Breast epithelium (tissue), 4 donors: ENCODE measurements around the gene CNPPD1. TPM values are rescaled to one million over a fixed set of nuclear protein-coding genes. Genes with fewer than 3 reads are reported as not detected.

Experiments
- DNase-seq, 2 donors: peaks; one replicate each; pipeline ENCODE4 v3.0.0-alpha.2; 2019; ENCODE audit warnings: low spot score in 2 of 2
- H3K27ac ChIP-seq, 2 donors: fragments of 200-600 bp; sonication (generic) in 1 of 2; one replicate each; pipeline ENCODE4 v1.5.1; 2016 to 2019; ENCODE audit warnings: mild to moderate bottlenecking in 1 of 2
- H3K27me3 ChIP-seq, 2 donors: fragments of 200-600 bp; sonication (generic) in 1 of 2; one replicate each; pipeline versions ENCODE4 v1.5.1 to v1.6.0; 2017 to 2019; ENCODE audit warnings: control low read depth in 1 of 2, mild to moderate bottlenecking in 1 of 2
- H3K36me3 ChIP-seq: fragments of 200-600 bp; one replicate; pipeline ENCODE4 v1.5.1; 2019
- H3K4me1 ChIP-seq, 2 donors: fragments of 200-600 bp; sonication (generic); one replicate each; pipeline ENCODE4 v1.5.1; 2016 to 2019; ENCODE audit warnings: control low read depth in 1 of 2
- H3K4me3 ChIP-seq, 3 donors: fragments of 200-600 bp; sonication (generic); 1 replicate in 2 of 3; 2 replicates in 1 of 3; pipeline ENCODE4 v1.5.1; 2016 to 2019; ENCODE audit warnings: mild to moderate bottlenecking in 3 of 3, moderate library complexity in 2 of 3
- H3K9me3 ChIP-seq, 2 donors: fragments of 200-600 bp; sonication (generic) in 1 of 2; one replicate each; pipeline ENCODE4 v1.5.1; 2016 to 2019; ENCODE audit warnings: control low read depth in 1 of 2
- POLR2A ChIP-seq: fragments of 450-650 bp; IDR thresholded peaks from one replicate; pipeline ENCODE4 v1.6.1; 2016; ENCODE audit warnings: antibody characterized with exemption, mild to moderate bottlenecking, moderate library complexity
- POLR2AphosphoS5 ChIP-seq, 3 donors: sonication (generic); formaldehyde crosslinking; IDR thresholded peaks; one replicate each; pipeline ENCODE4 v1.6.1; 2017; ENCODE audit warnings: antibody characterized with exemption in 3 of 3
- intact Hi-C: fragments of 100-400 bp; cut with DNase I; formaldehyde crosslinking; loops from one replicate; pipeline ENCODE4 v1.15.1; 2023; ENCODE audit warnings: low total_unique reads
- total RNA-seq, 3 donors: library from RNA; depleted of rRNA; stranded (reverse); fragments of >200 nt; gene quantifications; one replicate each; pipeline ENCODE4 v1.1.0, GENCODE V29; 2016
- TF ChIP-seq, protein P1 (sequence below), 3 donors: fragments of 450-650 bp; IDR thresholded peaks; one replicate each; pipeline ENCODE4 v1.5.1; 2016 to 2017; ENCODE audit warnings: antibody characterized with exemption in 3 of 3, mild to moderate bottlenecking in 3 of 3, moderate library complexity in 3 of 3

The CNPPD1 gene
- total RNA-seq, 3 donors from 2014 or later: 37.0 to 60.3 (median 37.2) TPM

DNA sequence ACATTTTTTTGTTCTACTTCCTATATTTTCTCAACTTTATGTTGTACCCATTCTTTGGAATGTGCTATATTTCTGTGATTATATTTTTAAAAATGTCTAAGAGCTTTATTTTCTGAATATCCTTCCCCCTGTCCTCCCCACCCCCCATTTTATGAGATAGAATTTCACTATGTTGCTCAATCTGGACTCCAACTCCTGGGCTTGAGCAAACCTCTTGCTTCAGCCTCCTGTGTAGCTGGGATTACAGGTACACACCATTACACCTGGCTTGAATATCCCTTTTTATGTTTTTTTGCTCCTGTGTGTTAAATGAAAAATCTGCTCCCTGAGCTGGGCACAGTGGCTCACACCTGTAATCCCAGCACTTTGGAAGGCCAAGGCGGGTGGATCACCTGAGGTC lies 20.7 kb upstream of the CNPPD1 start:
- no peak for DNase-seq
- no peak overlapping the region for H3K4me3 ChIP-seq
- intact Hi-C loops: no loop called here
- no peaks in the 10 kb centered on the region for H3K27me3 ChIP-seq
- no peaks in the 10 kb centered on the region for H3K36me3 ChIP-seq
- H3K9me3 ChIP-seq: no peaks in the 10 kb centered on the region
- H3K4me1 ChIP-seq: no peaks in the 10 kb centered on the region
- TF ChIP-seq POLR2A: no peak
- TF ChIP-seq POLR2AphosphoS5 (IDR thresholded peaks at IDR 0.05): no peak
- TF ChIP-seq, protein P1, sequence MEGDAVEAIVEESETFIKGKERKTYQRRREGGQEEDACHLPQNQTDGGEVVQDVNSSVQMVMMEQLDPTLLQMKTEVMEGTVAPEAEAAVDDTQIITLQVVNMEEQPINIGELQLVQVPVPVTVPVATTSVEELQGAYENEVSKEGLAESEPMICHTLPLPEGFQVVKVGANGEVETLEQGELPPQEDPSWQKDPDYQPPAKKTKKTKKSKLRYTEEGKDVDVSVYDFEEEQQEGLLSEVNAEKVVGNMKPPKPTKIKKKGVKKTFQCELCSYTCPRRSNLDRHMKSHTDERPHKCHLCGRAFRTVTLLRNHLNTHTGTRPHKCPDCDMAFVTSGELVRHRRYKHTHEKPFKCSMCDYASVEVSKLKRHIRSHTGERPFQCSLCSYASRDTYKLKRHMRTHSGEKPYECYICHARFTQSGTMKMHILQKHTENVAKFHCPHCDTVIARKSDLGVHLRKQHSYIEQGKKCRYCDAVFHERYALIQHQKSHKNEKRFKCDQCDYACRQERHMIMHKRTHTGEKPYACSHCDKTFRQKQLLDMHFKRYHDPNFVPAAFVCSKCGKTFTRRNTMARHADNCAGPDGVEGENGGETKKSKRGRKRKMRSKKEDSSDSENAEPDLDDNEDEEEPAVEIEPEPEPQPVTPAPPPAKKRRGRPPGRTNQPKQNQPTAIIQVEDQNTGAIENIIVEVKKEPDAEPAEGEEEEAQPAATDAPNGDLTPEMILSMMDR (IDR thresholded peaks at IDR 0.05): no peak
- H3K27ac ChIP-seq: no peak overlapping the region

DNA sequence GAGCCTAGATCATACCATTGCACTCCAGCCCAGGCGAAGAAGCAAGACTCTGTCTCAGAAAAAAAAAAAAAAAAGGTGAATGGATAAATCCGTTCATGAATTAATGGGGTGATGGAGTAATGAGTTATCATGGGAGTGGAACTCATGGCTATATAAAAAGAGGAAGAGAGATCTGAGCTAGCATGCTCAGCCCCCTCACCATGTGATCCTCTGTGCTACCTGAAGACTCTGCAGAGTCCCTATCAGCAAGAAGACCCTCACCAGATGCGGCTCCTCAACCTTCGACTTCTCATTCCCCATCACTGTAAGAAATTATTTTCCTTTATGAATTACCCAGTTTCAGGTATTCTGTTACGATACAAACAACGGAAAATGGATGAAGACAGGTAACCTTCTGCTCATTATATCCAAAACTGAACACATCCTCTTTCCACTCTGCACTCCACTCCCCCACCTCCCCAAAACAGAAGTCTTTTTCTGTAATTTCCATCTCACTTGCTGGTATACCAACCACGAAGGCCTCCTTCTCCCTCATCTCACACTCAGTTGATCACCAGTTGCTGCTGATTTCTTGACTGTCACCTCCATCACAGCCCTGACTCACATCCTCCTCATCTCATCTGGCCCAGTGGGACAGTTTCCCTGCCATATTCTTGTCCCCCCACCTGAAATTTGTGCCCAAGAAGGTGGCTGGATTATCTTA lies 10.2 kb upstream of the CNPPD1 start:
- DNase-seq: no peak
- no peaks in the 10 kb centered on the region for H3K9me3 ChIP-seq
- H3K4me1 ChIP-seq: no peaks in the 10 kb centered on the region
- H3K36me3 ChIP-seq: peaks cover 7% of the 10 kb centered on the region
- TF ChIP-seq POLR2AphosphoS5 (IDR thresholded peaks at IDR 0.05): no peak
- TF ChIP-seq, protein P1 (IDR thresholded peaks at IDR 0.05): no peak
- TF ChIP-seq POLR2A: no peak
- intact Hi-C loops: no loop called here
- H3K27me3 ChIP-seq: no peaks in the 10 kb centered on the region
- H3K27ac ChIP-seq: no peak overlapping the region
- no peak overlapping the region for H3K4me3 ChIP-seq

DNA sequence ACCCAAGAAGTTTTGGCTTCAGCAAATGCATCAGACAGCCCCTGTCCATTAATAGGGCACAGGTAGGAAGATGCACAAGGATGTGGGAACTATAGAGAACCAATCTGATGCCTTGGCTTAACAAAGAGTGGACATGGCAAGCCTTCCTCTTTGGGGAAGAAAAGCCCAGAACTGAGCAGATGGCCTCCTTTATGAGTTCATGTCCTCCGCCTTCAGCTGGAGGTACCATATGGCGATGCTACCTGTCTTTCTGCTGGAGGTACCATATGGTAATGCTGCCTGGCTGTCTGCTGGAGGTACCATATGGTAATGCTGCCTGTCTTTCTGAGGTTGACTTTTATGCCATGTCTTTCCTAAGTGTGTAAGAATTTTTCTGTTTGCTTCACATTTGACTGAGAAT lies 7.4 kb upstream of the CNPPD1 start:
- H3K36me3 ChIP-seq: peaks cover 7% of the 10 kb centered on the region
- H3K27me3 ChIP-seq: no peaks in the 10 kb centered on the region
- intact Hi-C loops: no loop called here
- DNase-seq: no peak
- peaks cover 0 to 6% of the 10 kb centered on the region in 2 donors for H3K4me1 ChIP-seq
- no peak overlapping the region for H3K27ac ChIP-seq
- TF ChIP-seq POLR2A: no peak
- no peak for TF ChIP-seq POLR2AphosphoS5 (IDR thresholded peaks at IDR 0.05)
- TF ChIP-seq, protein P1 (IDR thresholded peaks at IDR 0.05): no peak
- H3K9me3 ChIP-seq: no peaks in the 10 kb centered on the region
- no peak overlapping the region for H3K4me3 ChIP-seq

DNA sequence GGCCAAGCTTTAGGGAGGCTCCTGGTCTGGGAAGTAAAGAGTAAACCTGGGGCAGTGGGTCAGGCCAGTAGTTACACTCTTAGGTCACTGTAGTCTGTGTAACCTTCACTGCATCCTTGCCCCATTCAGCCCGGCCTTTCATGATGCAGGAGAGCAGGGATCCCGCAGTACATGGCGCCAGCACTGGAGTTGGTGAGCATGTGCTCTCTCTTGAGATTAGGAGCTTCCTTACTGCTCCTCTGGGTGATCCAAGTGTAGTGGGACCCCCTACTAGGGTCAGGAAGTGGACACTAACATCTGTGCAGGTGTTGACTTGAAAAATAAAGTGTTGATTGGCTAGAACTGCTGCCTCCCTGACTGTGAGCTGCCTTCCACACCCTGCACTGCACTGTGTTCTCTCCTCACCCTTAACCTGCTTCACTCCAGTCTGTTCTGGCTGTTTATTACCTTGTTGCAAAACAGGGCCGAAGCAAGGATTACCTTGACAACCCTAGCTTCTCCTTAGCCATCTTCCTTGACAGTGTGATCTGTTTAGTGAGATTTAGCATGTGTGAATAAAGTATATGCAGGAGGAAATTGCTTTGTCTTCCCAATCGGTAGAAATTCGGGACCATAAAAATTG lies 6.5 kb upstream of the CNPPD1 start:
- no peaks in the 10 kb centered on the region for H3K9me3 ChIP-seq
- H3K36me3 ChIP-seq: peaks cover 7% of the 10 kb centered on the region
- peaks cover 0 to 10% of the 10 kb centered on the region in 2 donors for H3K4me1 ChIP-seq
- H3K27ac ChIP-seq: no peak overlapping the region
- H3K27me3 ChIP-seq: no peaks in the 10 kb centered on the region
- DNase-seq: no peak
- no peak for TF ChIP-seq POLR2AphosphoS5 (IDR thresholded peaks at IDR 0.05)
- TF ChIP-seq, protein P1 (IDR thresholded peaks at IDR 0.05): no peak
- no peak for TF ChIP-seq POLR2A
- intact Hi-C loops: no loop called here
- no peak overlapping the region for H3K4me3 ChIP-seq
